Mesodermal cell (in vitro differentiated cells): ENCODE measurements around the gene CDK13.

ENCODE experiments used
- H3K27ac ChIP-seq: 2 replicates; pipeline ENCODE4 v1.7.0; 2013; ENCODE audit warnings: mild to moderate bottlenecking, low read depth, low read length, moderate library complexity; ENCODE audit not compliant: severe bottlenecking
- H3K36me3 ChIP-seq: 2 replicates; pipeline ENCODE4 v1.7.1; 2013; ENCODE audit warnings: mild to moderate bottlenecking, low read length, moderate library complexity; ENCODE audit not compliant: control insufficient read depth, insufficient read depth
- H3K4me1 ChIP-seq: one replicate; pipeline ENCODE4 v1.7.1; 2013; ENCODE audit warnings: mild to moderate bottlenecking, low read length; ENCODE audit not compliant: insufficient read depth, control insufficient read depth, poor library complexity, severe bottlenecking
- H3K4me3 ChIP-seq: 2 replicates; pipeline ENCODE4 v1.7.0; 2013; ENCODE audit warnings: low read length, control low read depth, mild to moderate bottlenecking; ENCODE audit not compliant: insufficient read depth, poor library complexity, severe bottlenecking; ENCODE audit errors: extremely low read depth
- H3K9me3 ChIP-seq: 2 replicates; pipeline ENCODE4 v1.7.1; 2013; ENCODE audit warnings: mild to moderate bottlenecking, low read length, moderate library complexity; ENCODE audit not compliant: control insufficient read depth
- WGBS, 2 experiments: methylation state at CpG; one replicate each; pipeline ENCODE4 v1.1.5; 2013; ENCODE audit warnings: missing lambda C conversion rate in 2 of 2; ENCODE audit not compliant: insufficient coverage in 2 of 2; 5-methylcytosine and 5-hydroxymethylcytosine counted together

CDK13 gene

GRCh38 chr7:39948956-39949928 lies 814 bp upstream of the CDK13 start:
- WGBS, 2 experiments: 1% methylated on average over 32 to 50 of the region's 74 CpGs
- peak overlapping the region; percentile 90 for H3K4me3 ChIP-seq
- H3K9me3 ChIP-seq: no peaks in the 10 kb centered on the region
- peak overlapping the region; percentile 97 for H3K27ac ChIP-seq
- peaks cover 4% of the 10 kb centered on the region for H3K36me3 ChIP-seq
- peaks cover 2% of the 10 kb centered on the region for H3K4me1 ChIP-seq

- peaks cover 4% of the 10 kb centered on the region for H3K4me1 ChIP-seq
- peak overlapping the region; percentile 90 for H3K4me3 ChIP-seq
- H3K27ac ChIP-seq: peak overlapping the region; percentile 97
- no peaks in the 10 kb centered on the region for H3K9me3 ChIP-seq
- H3K36me3 ChIP-seq: peaks cover 4% of the 10 kb centered on the region
- 1% methylated on average over 32 to 64 of the region's 93 CpGs for WGBS, 2 experiments
Measured at GRCh38 chr7:39950473-39951225, 593 bp downstream of the CDK13 start.

- no peaks in the 10 kb centered on the region for H3K9me3 ChIP-seq
- 1% methylated on average over 61 to 70 of the region's 79 CpGs for WGBS, 2 experiments
- H3K27ac ChIP-seq: peak overlapping the region; percentile 97
- H3K36me3 ChIP-seq: peaks cover 7% of the 10 kb centered on the region
- peak overlapping the region; percentile 90 for H3K4me3 ChIP-seq
- peaks cover 4% of the 10 kb centered on the region for H3K4me1 ChIP-seq
Measured at GRCh38 chr7:39951226-39952194, 1.5 kb downstream of the CDK13 start.

GRCh38 chr7:39952374-39952773 lies 2.3 kb downstream of the CDK13 start:
- Histone ChIP-seq H3K4me3 (peak overlapping the region; percentile 90), H3K9me3 (no peaks in the 10 kb centered on the region), H3K36me3 (peaks cover 9% of the 10 kb centered on the region), H3K4me1 (peaks cover 4% of the 10 kb centered on the region), H3K27ac (no peak overlapping the region)
- WGBS, 2 experiments: 0 to 14% methylated on average over 1 of the region's 2 CpGs

- H3K9me3 ChIP-seq: no peaks in the 10 kb centered on the region
- H3K36me3 ChIP-seq: peaks cover 9% of the 10 kb centered on the region
- H3K4me1 ChIP-seq: peaks cover 4% of the 10 kb centered on the region
- peak overlapping the region; percentile 90 for H3K4me3 ChIP-seq
- WGBS, 2 experiments: 0% methylated on average over 1 of the region's 3 CpGs; no CpG with 5 or more reads in 1 of the 2 experiments
- no peak overlapping the region for H3K27ac ChIP-seq
Measured at GRCh38 chr7:39952803-39953202, 2.7 kb downstream of the CDK13 start.

- Histone ChIP-seq H3K4me1 (peaks cover 4% of the 10 kb centered on the region), H3K4me3 (no peak overlapping the region), H3K27ac (no peak overlapping the region), H3K9me3 (no peaks in the 10 kb centered on the region), H3K36me3 (peaks cover 20% of the 10 kb centered on the region)
- WGBS, 2 experiments: 83 to 100% methylated on average over 1 of the region's 4 CpGs
Measured at GRCh38 chr7:39954694-39955093, 4.6 kb downstream of the CDK13 start.

GRCh38 chr7:39958038-39958437 lies 8.0 kb downstream of the CDK13 start:
- Histone ChIP-seq H3K4me1 (peaks cover 4% of the 10 kb centered on the region), H3K4me3 (no peak overlapping the region), H3K9me3 (peaks cover 3% of the 10 kb centered on the region), H3K27ac (no peak overlapping the region), H3K36me3 (peaks cover 22% of the 10 kb centered on the region)
- WGBS, 2 experiments: 84 to 100% methylated on average over 1 to 2 of the region's 3 CpGs

GRCh38 chr7:39967406-39968161 lies 17.5 kb downstream of the CDK13 start:
- WGBS, 2 experiments: no CpG with 5 or more reads among the region's 2 CpGs
- no peak overlapping the region for H3K27ac ChIP-seq
- peaks cover 4% of the 10 kb centered on the region for H3K36me3 ChIP-seq
- H3K4me1 ChIP-seq: no peaks in the 10 kb centered on the region
- H3K9me3 ChIP-seq: peaks cover under 1% of the 10 kb centered on the region
- no peak overlapping the region for H3K4me3 ChIP-seq

- no peak overlapping the region for H3K4me3 ChIP-seq
- no peaks in the 10 kb centered on the region for H3K9me3 ChIP-seq
- WGBS, 2 experiments: 100% methylated on average over 1 of the region's 1 CpG; no CpG with 5 or more reads in 1 of the 2 experiments
- H3K36me3 ChIP-seq: peaks cover 4% of the 10 kb centered on the region
- H3K4me1 ChIP-seq: no peaks in the 10 kb centered on the region
- no peak overlapping the region for H3K27ac ChIP-seq
Measured at GRCh38 chr7:39969431-39969830, 19.4 kb downstream of the CDK13 start.
